Measurements from ENCODE around the gene PAXX.

PAXX gene

DNA sequence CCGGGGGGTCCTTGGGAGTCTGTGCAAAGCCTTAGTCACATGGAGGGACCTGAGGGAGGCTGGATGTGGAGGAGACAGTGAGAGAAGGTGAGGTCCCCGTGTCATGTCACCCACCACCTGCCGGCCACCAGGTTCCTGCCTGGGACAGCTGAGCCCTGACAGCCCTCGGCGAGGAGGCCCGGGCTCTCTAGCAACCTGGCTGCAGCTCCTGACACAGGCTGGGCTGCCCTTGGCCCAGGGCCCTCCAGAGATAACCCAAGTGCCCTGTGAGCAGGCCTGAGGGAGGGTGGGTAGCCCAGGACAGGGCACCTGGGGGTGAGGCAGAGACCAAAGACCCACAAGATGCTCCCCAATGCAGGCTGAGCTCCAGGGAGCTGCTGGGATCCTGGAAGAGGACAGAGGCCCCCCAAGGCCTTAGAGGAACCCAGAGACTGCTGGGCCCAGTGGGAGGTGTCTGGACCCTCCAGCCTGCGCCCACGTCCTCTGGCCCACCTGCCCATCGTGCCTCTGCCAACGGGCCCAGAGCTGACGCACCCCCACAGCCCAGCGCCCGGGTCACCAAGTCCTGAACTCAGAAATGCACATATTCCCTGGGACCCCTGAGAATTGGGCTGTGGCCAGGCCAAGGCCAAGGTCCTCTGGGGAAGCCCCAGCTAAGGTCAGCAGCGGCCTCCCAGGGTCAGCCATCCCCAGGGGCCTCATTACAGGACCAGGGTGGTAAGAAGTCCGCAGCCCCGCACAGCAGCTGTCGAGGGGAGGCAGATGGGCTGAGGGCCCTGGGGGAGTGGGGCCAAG lies 23.7 kb upstream of the PAXX start:
- DNase-seq = no peak

- no peak for DNase-seq
Measured at GRCh38 chr9:136969150-136969549, 23.1 kb upstream of the PAXX start.

- DNase-seq = no peak
Measured at GRCh38 chr9:136969774-136970173, 22.4 kb upstream of the PAXX start.

- DNase-seq = no peak
Measured at GRCh38 chr9:136970361-136970760, 21.9 kb upstream of the PAXX start.

GRCh38 chr9:136971746-136972145 lies 20.5 kb upstream of the PAXX start:
- DNase-seq = no peak

DNA sequence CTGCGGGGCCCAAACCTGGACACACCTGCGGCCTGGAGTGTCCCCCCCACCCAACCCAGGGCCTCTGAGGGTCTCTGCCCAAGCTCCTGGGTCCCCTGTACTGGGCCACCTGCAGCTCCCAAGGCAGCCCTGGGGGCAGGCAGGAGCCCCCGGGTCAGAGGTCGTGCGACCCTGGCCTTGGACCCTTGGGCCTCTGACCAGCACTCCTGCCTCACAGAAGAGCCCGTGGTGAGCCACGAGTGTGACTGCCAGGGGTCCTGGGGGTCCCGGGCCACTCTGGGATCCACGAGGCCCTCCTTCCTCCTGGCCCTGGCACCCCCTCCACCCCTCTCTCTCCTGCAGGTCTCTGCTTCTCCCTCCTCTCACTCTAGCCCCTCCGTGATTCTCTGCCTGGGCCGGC lies 19.9 kb upstream of the PAXX start:
- no peak for DNase-seq

GRCh38 chr9:136972743-136973142 lies 19.5 kb upstream of the PAXX start:
- DNase-seq = no peak

DNA sequence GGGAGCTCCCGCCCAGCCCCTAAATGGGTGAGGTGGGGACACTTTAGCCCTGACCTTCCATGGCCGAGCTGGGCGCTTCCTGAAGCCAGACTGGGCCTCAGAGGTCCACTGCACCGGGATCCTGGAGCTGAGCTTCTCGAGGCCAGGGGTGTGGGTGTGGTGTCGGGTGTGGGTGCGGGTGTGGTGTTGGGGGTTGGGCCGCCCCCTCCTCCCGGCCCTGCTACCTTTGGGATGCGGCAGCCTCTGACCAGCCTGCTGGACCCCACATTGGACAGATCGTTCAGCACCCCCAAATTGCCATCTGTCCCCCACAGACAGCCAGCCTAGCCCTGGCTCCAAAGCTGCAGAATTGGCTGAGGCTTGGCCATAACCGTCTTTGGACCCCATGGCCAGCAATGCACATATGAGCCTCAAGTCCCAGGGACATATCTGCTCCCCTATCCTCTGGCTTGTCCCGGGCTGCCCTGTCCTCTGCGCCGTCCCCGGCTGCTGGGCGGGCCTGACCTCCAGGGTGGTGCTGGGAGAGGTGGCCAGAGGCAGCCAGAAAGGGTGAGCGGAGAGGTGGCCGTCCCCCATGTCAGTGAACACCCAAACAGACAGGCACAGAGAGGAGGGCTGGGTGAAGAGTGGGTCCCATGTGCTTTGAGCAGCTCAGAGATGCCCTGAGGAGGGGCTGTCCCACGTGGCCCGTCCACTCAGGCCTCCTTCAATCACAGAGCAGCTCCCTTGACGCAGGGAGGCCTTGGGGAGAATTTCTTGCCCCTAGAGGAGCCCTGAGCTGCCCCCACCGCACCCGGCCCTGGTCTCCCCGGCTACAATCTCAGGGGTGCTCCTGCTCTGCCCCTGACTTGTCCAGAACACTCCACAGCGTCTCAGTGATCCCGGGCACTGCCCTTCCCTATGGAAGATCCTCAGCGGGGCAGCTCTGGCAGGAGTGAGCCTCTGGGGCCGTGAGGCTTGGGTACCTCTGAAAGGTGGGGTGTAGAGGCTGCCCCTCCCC lies 18.3 kb upstream of the PAXX start:
- DNase-seq = no peak

- peak; percentile 67 for DNase-seq
Measured at GRCh38 chr9:136974817-136975535, 17.2 kb upstream of the PAXX start.

- peak; percentile 96 for DNase-seq
Measured at GRCh38 chr9:136975644-136976043, 16.6 kb upstream of the PAXX start.

DNA sequence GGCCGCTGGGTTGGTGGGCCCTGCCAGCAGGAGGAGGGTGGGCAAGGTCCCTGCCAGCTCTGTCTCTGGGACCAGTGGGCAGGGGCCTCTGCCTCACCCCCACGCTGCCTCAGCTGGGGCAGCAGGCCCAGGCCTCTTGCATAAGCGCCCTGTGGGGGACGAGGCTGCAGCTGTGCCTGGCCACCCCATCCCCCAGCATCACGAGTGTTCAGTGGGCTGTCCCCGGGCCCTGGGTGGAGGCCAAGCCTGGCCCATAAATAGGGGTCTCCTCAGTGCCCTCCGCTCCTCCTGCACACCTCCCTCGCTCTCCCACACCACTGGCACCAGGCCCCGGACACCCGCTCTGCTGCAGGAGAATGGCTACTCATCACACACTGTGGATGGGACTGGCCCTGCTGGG lies 15.0 kb upstream of the PAXX start, which contains the start of gene PTGDS:
PTGDS (plus strand) TSS at position 282 of the 400 bp plus-strand sequence; CDS start at position 357, 75 bp downstream.
- DNase-seq = no peak

- DNase-seq = no peak
Measured at GRCh38 chr9:136977649-136978072, 14.6 kb upstream of the PAXX start.

DNA sequence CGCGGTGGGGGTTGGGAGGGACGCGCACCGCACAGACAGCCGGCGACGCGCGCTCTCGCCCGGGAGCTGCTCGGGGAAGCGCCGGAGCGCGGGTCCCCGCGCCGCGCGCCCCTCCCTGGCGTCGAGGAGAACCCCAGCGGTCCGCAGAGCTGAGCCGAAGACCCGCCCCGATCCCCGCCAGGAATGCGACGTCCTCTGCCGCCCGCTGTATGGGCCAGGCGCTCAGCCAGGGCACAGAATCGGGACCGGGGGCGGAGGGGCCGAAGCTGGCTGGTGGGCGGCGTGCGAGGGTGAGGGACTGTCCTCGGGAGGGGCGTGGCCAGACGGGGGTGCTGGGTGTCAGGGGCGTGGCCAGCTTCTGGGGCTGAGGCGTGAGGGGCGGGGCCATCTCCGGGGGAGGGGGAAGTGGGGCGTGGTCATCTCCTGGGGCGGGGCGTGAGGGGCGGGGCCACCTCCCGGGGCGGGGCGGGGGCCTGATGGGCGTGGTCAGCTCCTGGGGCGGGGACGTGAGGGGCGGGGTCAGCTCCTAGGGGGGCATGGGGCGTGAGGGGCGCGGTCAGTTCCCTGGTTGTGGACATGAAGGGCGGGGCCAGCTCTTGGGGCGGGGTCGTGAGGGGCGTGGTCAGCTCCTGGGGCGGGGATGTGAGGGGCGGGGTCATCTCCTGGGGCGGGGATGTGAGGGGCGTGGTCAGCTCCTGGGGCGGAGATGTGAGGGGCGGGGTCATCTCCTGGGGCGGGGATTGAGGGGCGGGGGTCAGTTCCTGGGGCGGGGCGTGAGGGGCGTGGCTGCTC lies 14.0 kb upstream of the PAXX start:
- peak; percentile 88 for DNase-seq

DNA sequence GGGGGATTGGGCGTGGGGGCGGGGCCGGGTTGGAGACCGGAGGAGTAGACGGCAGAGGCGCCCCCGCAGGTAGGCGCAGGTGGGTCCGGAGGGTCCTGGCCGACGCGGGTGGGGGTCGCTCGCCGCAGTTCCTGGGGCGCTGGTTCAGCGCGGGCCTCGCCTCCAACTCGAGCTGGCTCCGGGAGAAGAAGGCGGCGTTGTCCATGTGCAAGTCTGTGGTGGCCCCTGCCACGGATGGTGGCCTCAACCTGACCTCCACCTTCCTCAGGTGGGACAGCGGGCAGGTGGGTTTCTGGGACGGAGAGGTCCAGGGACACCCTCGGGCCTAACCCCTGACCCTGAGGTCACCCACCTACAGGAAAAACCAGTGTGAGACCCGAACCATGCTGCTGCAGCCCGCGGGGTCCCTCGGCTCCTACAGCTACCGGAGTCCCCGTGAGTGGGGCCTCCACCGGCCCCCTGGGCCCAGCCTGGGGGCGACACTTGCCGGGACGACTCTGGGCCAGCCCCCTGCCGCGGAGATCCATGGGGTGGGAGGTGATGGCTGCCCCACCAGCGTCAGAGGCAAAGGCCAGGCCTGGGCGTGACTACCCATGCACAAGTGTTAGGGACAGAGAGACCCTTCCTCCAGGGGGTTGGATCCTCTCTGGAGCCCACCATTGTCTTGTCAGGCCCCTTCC lies 13.2 kb upstream of the PAXX start:
- no peak for DNase-seq

- no peak for DNase-seq
Measured at GRCh38 chr9:136979769-136980587, 12.2 kb upstream of the PAXX start.

DNA sequence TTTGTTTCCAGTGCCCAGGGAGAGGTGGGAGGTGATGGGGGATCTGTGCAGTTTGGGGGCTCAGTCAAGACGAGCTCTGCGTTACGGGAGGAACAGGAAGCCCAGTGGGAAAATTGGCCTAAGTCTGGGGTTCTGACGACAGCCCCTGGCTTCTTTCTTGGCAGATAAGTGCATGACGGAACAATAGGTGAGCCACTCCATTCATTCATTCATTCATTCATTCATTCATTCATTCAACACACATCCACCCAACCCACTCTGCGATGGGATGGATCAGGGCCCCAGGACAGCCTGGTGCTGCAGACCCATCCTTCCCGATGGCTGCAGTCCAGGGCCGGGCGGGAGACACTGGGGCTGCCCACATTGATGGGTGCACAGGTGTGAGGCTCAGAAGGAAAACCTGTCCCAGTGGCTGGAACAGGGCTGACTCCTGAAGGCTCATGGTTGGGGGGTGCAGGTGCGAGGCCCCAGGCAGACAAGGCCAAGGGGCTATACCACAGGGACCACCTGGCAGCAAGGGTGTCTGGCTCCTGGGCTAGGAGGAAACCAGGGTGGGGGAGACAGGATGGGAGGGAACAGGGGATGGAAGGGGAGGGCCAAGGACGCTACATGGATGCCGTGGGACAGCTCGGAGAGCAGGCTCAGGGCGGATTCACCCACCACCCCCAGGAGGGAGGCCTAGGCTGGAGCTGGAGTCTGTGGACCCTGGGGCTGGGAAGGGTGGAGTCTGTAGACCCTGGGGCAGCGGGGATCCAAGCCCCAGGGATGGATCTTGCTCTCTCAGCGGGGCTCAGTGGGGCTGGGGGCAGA lies 11.3 kb upstream of the PAXX start:
- no peak for DNase-seq

DNA sequence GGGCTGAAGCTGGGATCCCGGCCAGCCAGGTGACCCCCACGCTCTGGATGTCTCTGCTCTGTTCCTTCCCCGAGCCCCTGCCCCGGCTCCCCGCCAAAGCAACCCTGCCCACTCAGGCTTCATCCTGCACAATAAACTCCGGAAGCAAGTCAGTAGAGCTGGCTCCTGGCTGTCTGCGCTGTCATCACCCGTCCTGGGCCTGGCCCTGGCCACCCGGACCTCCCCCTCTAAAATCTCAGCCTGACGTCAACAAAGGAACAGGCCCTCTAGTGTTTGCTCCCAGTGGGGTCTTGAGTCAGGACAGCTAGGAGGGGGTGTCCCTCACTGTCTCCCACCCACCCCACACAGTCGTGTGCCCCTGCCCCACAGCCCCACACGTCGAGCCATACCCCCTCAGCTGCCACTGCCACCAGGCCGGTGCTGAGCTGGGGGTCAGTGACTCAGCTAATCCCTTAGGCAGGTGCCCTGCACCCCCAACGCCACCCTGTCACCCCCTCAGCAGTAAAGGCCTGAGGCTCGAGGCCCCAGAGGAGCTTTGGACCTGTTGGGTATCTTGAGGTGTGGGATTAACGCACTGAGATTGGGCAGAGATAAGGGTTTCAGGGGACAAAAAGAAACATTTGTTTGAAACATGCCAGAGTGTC lies 10.5 kb upstream of the PAXX start:
- DNase-seq = no peak

DNA sequence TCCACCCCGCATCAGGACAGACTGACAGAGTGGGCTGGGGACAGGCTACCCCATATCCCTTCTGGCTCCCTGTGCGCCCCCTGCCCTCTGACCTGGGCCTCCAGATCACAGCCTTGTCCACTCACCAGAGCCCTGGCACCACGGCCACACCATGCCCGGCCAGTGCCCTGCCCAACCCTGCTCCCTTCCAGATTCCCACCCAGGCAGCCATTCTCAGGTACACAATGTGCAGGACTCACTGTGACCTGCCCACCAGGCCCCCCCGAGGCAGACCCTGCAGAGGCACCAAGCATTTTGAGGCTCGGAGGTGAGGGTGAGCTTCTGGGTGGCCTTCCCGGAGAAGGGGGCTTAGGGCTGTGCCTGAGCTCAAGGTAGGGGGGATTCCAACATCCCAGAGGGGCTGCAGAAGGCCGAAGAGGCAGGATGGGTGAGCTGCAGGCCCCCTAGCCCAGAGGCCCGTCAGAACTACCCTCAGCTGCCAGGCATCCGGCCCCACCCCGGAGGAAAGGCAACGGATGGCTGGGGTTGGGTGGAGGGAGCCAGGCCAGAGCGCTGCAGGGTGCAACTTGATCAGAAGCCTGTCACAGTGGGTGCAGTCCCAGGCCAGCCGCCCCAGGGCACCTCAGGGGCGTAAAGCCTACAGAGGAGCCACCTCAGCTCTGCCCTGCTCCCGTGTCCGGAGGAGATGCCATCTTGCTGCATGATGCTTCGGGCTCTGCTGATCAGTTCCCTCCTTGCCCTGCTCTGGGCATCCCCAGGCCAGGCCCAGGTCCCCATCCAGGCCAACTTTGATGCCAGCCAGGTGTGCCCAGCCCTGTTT lies 9.8 kb upstream of the PAXX start, which contains the start of gene LCNL1:
LCNL1 (plus strand) TSS at position 762 of the 820 bp plus-strand sequence. CDS start 594 bp downstream, outside the sequence.
- no peak for DNase-seq

Measured in hematopoietic multipotent progenitor cell treated with erythropoietin and hydrocortisone succinate and interleukin-3 and kit ligand, for 6 days (in vitro differentiated cells).